Thyroid gland (tissue), 4 donors: ENCODE measurements around the gene NCAPD2.

Experiments used
- CTCF ChIP-seq, 6 experiments: fragments of 200-600 bp in 3 of 6; fragments of 450-650 bp in 3 of 6; sonication (generic) in 3 of 6; IDR thresholded peaks; one replicate each; pipeline ENCODE4 v1.5.1; 2016 to 2019; ENCODE audit warnings: antibody characterized with exemption in 6 of 6, mild to moderate bottlenecking in 2 of 6, inconsistent platforms in 1 of 6, moderate library complexity in 1 of 6
- POLR2A ChIP-seq, 2 donors: fragments of 450-650 bp; IDR thresholded peaks; one replicate each; pipeline ENCODE4 v1.6.1; 2017; ENCODE audit warnings: antibody characterized with exemption in 2 of 2, mild to moderate bottlenecking in 2 of 2, moderate library complexity in 1 of 2

- TF ChIP-seq POLR2A (IDR thresholded peaks at IDR 0.05) (no peak), CTCF (IDR thresholded peaks at IDR 0.05) (no peak)
These were observed 29.8 kb downstream of the NCAPD2 start for GRCh38 chr12:6523708-6524107.
